Stimulated activated CD8-positive, alpha-beta memory T cell treated with anti-CD3 and anti-CD28 coated beads, Interleukin-2, amount 100 ng/mL, for 48 hours (primary cell): ENCODE results near the gene TCL1A.

ENCODE experiments used
- DNase-seq, 2 donors: peaks; one replicate each; pipeline ENCODE4 v3.0.0-alpha.2; 2020; ENCODE audit warnings: low read depth in 2 of 2

The TCL1A gene

DNA sequence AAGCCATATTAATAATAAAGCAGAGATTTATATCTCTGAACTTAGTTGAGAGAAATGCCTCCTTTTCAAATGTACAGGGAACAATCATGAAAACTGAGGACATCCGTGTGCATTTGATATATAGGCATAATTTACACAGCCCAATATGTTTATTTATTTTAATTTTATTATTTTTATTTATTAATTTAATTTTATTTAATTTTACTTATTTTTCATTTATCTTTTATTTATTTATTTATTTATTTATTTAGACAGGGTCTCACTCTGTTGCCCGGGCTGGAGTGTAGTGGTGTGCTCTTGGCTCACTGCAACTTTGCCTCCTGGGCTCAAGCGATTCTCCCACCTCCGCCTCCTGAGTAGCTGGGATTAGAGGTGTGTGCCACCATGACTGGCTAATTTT is 8.4 kb downstream of the TCL1A start:
- DNase-seq: no peak

DNA sequence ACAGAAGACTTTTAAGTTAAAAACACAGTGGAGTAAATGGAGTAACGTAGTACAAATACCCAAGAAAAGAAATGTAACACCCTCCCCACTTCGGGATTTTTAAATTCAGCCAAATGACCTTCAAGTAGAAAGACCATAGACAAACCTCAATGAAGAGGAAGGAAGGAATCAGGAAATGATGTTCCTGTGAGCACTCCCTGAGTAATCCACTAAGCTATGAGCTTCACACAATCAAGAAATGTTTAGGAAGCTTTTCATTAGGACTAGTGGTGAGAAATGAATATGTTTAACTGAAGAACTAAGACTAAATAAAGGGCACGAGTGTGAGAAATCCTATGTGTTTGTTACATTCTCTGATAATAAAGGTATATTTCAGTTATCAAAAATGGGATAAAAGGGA is 10.1 kb downstream of the TCL1A start:
- no peak for DNase-seq

DNA sequence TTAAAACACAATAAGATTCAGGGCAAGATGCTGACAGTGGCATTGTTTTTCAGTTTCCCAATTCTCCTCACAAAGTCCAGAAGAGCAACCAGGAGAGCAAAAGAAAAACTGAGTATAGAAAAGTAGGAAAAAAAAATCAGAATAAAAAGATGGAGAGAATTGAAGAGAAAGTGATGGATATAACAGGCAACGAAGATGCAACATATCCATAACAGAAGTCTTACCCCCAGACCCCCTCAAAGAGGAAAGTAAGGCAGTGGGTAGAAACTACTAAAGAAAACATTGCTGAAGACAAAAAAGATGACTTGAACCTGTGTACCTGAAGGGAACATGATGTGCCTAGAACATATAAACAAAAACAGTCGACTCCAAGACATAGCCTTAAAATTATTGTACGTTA is 10.6 kb downstream of the TCL1A start:
- DNase-seq: no peak

DNA sequence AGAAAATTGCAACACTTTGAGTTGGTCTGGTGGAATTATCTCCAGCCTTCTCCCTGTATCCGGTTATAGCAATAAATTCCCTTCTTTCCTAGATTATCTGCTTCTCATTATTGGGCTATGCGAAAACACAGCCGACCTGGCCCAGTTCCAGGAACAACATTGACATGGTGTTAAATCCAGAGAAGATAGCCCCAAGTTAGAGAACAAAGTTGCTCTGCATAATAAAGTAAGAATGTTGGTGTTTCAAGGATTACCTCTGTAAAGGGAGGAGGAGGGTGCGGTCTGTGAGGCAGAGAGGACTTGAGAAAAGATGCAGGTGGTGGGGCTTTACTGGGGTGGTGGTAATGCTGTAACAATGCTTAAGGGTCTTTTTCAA is 12.1 kb downstream of the TCL1A start:
- no peak for DNase-seq

DNA sequence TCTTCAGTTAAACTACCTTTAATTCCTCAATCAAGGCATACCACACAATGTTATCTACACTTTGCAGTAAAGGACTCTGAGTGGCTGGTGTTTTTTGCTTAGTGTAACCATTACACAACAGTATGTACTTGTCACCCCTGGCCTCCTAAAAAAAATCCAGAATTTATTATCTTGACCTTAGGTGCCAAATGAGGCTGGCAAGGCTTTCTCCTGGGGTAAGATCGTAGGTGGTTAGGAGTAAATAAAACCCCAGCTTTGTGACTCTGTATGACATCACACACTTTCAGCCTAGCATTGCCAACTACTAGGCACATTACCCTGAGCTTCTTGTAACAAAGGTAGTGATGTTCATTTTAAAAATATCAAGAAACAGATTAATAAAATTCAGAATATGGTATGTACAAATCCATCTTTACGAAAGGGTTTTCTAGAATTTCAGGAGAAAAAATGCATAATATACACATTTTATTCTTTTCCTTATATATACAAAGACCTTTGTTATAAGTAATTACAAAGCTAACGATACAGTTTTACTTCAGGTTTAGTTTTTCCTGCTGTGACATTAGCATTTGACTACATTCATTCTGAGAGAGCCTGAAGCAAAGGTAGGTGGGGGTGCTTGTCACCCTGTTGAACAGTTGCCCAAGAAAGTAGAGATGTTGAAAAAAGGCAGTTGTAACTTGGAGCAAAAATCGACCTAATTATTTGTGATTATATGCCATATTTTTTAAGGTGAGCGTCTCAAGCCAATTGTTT is 13.5 kb downstream of the TCL1A start:
- no peak for DNase-seq

DNA sequence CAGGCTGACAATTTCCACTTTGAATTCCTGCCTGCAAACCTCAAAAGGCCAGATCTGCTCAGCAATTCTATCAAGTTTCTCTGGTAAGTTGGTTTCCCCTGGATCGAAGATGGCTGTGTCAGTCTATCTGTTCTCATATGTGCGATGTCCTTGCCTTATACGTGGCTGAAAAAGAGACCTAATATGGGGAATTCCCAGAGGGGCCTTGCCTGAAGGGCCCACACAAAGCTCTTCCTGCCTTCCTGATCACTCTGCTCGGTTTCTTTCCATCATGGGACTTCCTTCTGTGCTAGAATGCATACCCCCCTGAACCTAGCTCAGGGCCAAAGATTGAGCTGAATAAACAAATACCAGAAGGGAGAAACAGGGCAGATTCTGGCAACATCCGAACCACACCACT is 14.5 kb downstream of the TCL1A start:
- DNase-seq: no peak

DNA sequence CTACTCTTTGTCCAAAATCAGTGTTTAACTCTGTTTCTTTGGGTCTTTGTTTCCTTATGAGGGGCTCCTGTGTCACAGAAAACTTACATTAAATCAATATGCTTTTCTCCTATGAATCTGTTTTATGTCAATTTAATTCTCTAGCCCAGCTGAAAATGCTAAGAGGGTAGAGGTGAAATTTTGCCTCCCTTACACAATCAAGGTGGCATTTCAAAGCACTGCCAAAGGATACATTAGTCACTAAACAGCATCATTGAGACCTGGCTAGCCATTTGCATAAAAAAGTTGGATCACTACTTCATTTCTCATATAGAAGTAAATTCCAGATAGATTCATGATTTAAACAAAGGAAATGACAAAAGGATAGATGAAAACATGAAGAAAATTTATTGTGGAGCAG is 15.6 kb downstream of the TCL1A start:
- no peak for DNase-seq

DNA sequence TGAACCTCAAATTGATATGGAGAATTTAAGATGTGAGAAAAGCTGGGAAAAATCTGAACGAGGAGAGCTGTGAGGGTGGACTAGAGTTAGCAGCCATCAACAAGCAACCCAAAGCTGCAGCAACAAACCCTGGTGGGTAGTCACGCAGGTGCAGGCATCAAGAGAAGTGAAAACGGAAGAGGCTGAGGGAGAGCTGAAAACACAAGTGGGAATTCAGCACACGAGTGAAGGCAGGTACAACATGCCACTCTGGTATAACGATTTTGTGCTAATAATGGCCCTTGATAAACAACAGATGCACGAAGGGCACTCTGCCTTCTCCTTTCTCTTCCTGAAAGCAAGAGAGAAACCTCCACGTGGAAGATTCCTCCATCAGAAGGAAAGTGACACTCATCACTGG is 16.2 kb downstream of the TCL1A start:
- no peak for DNase-seq

DNA sequence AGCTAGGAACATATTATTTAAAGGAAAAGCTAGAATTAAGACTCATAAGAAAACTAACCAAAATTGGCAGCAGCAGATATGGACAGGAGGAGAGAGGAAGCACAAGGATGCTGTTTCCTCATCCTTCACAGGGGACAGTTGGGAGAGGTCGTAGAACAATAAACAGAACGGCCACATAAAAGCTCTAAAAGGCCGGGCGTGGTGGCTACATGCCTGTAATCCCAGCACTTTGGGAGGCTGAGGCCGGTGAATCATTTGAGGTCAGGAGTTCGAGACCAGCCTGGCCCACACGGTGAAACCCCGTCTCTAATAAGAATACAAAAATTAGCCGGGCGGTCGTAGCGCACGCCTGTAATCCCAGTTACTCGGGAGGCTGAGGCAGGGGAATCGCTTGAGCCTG is 17.2 kb downstream of the TCL1A start:
- no peak for DNase-seq

DNA sequence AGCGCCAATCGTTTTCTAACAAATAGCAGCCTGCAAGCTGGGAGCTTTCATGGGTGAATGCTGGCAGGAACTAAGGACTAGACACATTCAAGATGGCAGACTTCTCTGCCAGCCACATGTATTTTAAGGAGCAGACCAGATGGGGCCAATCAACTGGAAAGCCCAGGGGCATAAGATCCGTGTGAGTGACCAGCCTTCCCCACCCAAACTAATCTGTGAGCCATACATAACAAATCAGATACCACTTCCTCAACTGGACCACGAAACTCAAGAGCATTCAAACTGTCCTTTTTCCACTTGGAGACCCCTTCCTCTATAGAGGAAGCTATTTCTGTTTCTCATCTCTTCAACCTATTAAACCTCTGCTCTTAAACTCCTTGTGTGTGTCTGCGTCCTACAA is 18.0 kb downstream of the TCL1A start:
- DNase-seq: no peak

DNA sequence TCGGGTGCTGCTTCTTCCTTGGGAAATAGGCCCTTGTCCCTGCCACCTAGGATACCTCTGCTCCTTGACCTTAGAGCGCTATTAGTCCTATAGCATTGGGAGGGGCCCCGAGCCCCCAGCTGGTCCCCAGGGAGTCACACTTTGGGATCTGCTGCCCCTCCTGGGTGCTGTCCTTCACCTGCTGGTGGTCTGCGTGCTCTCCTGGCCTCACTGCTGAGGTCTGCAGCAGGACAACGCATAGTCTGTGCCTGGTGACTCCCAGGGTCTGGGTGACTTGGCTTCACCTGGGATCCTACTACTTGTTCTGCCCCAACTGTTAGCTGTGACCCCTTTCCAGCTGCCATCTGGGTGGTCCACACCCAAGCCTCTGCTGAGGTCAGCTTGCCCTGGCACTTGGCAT is 18.9 kb downstream of the TCL1A start:
- DNase-seq: no peak

DNA sequence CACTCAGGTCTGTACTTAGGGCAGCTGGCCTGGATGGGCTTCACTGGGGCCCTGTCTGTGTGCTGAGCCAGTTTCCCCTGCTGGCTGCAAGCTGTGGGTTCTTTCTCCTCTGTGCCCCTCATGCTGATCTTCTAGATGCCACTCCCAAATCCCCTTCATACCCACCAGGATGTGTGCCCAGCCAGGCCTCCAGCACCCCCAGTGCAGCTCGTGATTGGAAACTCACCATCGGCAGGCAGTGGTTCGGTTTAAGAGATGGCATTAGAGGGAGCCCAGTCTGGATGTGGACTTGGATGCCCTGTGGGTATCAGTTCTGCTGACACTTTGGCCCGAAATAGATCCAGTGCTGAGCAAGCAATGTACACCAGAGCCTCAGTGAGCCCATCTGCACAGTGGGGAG is 21.8 kb downstream of the TCL1A start:
- no peak for DNase-seq

DNA sequence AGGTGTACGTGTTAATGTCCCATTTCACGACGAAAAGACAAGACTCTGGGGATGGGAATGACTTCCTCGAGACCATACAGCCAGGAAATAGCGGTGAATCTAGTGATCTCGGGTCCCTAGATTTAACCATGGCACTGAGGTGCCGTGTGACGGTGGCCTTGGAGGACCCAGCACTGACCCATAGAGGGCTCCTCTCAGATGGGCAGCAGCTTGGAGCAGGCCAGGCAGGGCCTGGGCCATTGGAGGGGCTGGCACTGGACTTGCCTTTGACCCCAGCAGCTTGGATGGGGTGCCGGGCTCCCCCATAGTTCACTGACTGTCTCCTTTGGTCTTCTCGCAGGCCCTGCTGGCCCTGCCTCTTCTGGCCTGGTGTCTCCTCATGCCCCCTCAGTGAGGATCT is 22.3 kb downstream of the TCL1A start:
- no peak for DNase-seq

DNA sequence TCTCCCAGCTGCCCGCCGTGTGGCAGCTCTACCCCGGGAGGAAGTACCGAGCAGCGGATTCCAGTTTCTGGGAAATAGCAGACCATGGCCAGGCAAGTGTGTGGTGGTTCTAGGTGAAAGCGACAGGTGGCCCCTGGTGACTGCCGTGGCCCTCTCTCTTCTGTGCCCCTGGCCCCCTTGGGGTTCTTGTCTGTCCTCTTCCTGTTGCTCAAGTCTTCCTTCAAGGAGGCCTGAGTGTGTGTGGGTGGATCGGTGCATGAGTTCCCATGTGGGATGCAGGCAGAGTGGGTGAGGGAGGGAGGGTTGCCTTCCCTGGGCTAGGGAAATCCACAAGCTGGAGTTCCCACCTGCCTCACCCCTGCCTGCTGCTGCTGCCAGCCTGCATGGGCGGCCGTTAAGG is 23.1 kb downstream of the TCL1A start:
- DNase-seq: no peak

DNA sequence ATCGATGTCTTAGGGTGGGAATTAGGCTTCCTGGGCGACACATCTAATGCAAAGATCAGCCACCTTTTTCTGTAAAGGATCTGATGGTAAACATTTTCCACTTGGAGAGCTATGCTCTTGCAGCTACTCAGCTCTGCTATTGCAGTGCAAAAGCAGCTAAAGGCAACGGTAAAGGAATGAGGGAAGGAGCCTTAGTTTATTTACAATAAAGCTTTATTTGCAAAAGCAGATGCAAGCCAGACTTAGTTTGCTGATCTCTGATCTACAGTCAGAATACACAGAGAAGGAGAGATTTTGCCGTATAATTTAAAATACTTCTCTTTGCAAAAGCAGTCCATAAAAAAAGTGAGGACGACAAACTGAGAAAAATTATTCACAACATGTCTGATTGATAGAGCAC is 24.5 kb downstream of the TCL1A start:
- no peak for DNase-seq

DNA sequence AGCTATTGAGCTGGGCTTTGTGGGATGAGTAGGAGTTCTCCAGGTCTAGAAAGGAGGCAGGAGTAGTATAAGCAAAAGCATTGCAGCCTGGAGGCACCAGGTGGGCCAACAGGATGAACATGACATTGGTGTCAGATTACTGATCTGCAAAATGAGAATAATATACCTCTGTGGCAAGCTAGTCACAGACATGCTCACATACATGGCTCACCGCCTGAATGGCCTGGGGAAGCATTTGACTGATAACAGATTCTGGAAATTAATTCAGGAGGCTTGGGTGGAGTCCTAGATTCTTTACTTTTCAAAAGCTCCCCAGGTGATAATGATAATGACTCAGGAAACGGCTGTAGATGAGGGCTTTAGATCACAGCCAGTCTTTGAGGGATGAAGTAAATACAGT is 27.0 kb downstream of the TCL1A start:
- no peak for DNase-seq

DNA sequence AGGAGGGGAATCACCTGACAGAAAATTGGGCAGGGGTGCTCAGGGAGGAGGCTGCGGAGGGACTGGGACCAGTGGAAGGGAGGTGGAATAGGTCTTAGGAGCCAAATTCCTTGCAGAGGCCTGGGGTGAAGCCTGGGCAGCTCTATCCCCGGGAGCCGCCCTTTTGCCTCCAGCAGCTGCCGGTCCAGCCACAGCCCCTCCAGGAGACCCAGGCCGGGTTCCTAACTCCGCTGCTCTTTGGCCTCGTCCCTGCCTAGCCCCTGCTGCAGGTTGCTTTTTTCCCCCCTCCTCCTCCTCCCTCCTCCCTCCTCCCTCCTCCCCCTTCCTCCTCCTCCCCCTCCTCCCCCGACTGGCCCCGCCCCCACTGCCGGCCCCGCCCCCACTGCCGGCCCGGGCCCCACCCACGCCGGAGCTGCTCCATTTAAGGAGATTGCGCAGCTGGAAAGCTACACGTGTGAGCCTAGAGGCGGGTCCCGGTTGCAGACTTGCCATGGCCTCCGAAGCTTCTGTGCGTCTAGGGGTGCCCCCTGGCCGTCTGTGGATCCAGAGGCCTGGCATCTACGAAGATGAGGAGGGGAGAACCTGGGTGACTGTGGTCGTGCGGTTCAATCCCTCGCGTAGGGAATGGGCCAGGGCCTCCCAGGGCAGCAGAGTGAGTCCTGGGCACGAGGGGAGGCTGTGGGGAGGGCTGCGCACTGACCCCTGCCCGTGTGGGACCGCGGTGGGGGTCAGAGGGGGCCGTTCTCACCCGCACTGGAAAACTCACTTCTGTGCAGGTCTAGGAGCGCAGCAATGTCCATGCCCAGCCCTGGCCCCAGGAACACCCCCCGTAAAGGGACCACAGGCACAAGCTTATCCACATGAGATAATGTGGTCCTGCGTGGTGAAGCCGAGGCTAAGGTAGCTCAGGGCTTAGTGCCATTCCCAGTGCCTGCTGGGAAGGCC is 27.7 kb downstream of the TCL1A start, which contains the start of gene TCL1B:
Gene TCL1B (plus strand): TSS at position 449 of the 945 bp plus-strand sequence. CDS start 42 bp downstream, at position 491.
- DNase-seq: no peak

DNA sequence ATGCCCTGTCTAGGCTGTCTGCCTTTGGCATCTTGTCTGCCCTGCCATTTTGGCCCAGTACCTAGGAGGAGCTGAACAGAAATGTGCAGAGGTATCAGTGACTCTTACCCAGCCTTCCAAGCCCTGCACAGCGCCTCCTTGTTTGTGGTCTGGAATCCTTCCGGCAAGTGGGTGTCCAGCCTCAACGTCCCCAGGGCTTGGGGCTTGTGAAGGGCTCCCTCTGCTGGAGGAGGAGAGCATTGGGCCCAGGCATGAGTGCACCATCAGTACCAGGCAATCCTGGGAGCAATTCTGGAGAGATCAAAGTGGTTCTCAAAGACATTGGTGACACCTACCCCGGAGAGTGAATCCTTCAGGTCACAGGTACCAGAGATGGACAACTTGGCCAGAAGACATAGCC is 30.1 kb downstream of the TCL1A start:
- peak in 1 of 2 donors; percentile 18 for DNase-seq

DNA sequence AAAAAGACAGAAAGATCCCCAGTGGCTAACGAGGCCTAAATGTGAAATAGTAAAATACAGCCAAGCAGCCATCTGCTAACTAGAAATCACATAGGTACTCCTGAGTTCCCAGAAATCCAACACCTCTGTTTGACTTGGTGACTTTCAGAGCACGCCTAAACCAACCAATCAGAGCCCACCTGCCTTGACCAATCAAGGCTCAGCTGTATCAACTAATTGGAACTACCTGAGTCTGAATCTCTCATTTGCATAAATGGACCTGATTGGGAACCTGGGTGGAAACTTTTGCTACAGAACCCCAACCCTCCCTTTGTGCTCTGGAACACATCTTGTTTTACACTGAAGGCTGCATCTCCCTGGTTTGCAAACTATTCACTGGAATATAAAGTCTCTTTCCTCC is 32.8 kb downstream of the TCL1A start:
- no peak for DNase-seq

DNA sequence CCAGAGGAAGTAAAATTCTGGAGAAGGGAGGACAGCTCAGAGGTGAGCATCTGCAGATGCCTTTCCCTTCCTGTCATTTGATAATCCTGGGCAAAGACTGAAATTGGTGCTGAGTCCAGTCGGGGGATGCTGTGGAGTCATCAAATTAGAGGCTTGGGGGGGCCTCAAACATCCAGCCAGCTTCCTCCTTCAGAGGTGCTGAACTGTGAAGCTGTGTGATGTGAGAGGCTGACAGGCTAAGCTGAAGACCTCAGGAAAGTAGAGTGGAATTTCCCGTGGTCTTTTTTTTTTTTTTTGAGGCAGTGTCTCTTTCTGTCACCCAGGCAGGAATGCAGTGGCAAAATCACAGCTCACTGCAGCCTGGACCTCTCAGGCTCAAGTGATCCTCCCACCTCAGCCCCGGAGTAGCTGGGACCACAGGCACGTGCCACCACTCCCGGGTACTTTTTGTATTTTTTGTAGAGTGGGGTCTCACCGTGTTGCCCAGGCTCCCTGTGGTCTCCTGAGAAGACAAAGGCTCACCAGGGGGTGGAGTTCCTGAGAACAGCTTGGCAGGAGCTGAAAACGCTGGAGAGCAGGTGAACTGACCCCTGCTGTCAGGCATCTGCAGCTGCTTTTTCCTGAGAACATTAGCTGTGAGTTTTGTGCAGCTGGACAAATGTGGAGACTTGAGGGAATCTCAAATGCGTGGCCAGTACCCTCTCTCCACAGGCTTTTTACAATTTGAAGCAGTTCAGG is 33.8 kb downstream of the TCL1A start:
- DNase-seq: no peak

DNA sequence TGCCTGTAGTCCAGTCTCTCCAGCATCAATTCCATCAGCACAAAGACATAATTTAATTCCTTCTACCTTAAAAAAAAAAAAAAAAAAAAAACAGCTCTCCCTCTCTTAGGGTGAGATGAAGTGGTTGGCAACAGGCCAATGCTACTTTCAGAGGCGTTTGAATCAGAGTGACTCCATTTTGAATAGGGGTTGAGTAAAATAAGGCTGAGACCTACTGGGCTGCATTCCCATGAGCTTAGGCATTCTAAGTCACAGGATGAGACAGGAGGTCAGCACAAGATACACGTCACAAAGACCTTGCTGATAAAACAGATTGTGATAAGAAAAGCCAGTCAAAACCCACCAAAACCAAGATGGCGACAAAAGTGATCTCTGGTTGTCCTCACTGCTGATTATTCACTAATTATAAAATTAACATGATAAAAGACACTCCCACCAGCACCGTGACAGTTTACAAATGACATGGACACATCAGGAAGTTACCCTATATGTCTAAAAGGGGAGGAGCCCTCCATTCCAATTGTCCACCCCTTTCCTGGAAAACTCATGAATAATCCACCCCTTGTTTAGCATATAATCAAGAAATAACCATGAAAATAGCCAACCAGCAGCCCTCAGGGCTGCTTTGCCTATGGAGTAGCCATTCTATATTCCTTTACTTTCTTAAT is 34.6 kb downstream of the TCL1A start:
- no peak for DNase-seq
